GM19043 (cell line): Measurements from ENCODE around the gene CEP41.

Experiments used
- ATAC-seq: cut with Tn5 transposase; IDR thresholded peaks from one replicate; pipeline ENCODE4 v1.9.1; 2021; ENCODE audit warnings: low read depth; ENCODE audit not compliant: unreplicated experiment

CEP41 gene

GRCh38 chr7:130356876-130357611 lies 83.8 kb downstream of the CEP41 start:
- no peak for ATAC-seq

GRCh38 chr7:130356121-130356875 lies 84.5 kb downstream of the CEP41 start:
- no peak for ATAC-seq

GRCh38 chr7:130353196-130353595 lies 87.6 kb downstream of the CEP41 start:
- no peak for ATAC-seq

DNA sequence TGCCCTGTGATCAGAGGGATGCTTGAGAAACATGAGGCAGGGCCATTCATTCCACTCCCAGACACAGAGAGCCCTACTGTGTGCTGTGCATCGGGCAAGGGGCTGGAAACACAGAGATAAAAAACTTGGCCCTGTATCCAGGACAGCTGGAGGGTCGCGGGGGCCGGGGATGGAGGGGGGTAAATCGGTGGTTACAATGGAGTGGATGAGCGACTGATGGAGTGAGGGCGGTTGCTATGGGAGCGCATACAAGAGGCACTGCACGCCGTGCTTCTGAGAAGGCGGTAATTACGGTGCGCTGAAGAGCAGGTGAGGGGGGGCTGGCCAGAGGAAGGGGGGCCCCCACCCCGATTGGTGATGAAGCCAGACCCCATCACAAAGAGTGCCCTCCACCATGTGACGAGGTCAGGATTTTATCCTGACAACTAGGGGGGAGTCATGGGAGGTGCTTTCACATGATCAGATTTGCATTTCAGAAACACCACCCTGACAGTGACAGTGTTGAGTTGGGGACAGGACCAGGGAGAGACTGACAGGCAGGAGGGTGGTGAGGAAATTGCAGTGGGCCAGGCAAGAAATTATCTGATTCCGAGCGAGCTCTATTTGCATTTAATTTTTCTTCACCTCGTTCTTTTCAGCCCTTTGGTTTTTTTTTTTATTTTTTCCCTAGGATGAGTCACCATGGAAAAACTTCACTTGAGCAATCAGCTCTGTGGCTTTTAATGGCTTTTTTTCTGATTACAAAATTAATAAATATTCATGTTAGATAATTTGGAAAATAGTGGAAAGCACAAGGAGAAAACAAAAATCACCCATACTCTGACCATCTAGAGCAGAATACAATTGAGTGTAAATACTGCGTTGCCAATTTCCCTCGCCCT lies 88.4 kb downstream of the CEP41 start:
- ATAC-seq = no peak

DNA sequence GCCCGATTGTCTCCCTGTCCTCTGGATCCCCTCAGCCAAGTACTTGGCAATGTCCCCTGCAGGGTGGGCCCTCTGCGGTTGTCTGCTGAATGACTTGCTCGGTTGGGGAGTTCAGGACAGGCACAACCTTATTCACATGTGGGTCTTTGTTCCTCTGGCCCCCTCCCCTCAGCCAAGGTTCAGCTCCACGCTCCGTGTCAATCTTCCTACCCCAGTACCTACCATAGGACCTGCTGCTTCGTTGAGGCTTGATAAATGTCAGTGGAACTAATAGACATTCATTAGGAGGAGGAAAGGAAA lies 89.1 kb downstream of the CEP41 start:
- no peak for ATAC-seq

DNA sequence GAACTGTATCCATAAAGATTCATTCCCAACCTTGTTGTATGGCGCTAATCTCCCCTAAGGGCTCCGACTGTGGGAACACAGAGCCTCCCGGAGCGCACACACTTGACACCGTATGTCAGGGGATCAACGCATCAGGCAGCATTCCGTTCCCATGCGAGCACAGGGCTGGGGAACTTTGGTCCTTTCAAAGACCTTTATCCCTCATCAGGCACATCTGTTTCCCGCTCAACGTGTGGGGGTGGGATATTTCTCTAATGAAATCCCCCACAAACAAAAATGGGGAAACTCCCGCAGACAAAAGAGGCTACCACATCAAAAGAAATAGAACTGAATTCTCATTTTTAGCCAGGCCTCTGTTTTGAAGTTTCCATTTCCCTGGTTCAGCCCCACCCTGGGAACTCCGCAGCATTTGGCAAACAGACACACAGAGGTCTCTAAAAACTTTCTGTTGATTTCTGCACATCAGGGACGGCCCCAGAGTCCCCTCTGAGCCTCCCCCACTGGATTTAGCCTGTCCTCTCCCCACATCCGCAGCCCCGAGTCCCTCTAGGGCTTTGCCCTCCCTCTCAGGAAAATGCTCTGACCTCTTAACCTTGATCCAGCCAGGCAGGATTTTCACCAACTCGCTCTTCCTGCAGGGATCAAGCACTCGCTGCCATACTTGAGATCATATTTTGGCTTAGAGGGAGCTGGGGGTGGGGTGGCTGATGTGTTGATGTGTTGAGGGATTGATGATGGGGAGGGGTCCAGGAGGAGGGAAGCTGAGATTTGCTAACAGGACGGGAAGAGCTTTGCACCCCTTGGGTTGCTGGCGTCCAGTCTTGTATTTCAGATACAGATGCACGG lies 89.6 kb downstream of the CEP41 start:
- ATAC-seq = no peak

DNA sequence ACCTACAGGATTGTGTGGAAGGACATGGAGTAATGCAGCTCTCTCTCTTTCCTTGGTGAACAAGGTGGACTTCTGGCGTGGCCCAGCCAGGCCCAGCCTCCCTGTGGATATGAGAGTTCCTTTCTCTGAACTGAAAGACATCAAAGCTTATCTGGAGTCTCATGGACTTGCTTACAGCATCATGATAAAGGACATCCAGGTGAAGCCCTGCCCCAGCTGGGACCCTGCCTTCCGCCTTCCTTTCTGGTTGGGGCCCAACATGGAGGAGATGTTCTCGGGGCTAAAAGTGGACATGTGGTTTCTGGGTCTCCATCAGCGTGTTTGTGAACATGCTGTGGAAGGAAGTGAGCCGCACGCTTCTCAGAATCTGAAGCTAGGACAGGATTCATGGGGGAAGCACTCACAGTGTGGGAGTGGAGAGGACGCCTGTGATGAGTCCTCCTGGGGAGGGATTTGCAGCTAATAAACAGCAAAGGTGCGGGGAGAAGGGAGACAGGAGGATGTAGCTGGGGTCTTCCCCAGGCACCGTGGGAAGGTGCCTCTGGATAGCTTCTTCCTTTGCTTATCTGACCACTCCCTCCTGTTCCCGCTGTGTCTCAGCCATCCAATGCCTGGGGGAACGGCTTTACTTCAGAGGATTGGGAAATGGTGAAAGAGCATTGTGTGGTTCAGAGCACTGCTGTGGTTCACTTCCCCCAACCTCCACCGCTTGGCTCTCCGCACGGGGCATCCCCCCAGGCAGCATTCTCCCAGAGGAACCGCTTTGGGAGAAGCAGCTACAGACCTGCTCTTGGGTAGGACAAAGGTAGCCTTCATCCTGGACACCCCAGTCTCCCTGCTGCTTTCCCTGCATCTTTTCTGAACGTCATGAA lies 90.7 kb downstream of the CEP41 start:
- no peak for ATAC-seq

GRCh38 chr7:130346941-130347340 lies 93.9 kb downstream of the CEP41 start:
- no peak for ATAC-seq

DNA sequence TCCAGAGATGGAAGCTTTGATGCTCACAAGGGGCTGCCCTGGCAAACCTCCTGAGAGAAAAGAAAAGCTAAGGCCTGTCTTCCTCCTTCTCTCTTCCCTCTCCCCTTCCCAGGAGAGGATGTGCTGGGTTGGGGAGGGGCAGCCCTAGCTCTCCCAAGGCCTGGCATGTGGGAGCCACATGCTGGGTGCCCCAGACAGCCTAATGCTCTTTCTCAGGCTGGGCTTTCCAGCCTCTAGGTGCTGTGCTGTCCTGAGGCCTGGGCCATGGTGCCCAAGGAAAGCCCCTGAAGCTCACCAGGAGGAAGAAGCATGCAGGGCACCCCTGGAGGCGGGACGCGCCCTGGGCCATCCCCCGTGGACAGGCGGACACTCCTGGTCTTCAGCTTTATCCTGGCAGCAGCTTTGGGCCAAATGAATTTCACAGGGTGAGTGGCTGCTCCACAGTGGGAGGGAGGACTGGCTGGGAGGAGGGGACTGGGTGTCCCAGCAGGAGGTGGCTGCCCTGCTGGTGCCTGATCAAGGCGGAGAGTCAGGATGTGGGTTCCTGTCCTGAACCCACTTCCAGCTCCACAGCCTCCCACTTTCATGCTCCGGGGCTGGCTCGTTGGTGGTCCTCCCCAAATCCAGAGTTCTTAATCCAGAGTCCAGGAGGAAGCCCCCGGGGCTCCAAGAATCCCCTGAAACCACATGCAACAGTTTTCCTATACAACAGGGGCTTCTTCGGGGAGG lies 94.5 kb downstream of the CEP41 start:
- ATAC-seq = no peak

- no peak for ATAC-seq
Measured at GRCh38 chr7:130345725-130346124, 95.1 kb downstream of the CEP41 start.

- ATAC-seq = no peak
Measured at GRCh38 chr7:130345136-130345535, 95.7 kb downstream of the CEP41 start.

DNA sequence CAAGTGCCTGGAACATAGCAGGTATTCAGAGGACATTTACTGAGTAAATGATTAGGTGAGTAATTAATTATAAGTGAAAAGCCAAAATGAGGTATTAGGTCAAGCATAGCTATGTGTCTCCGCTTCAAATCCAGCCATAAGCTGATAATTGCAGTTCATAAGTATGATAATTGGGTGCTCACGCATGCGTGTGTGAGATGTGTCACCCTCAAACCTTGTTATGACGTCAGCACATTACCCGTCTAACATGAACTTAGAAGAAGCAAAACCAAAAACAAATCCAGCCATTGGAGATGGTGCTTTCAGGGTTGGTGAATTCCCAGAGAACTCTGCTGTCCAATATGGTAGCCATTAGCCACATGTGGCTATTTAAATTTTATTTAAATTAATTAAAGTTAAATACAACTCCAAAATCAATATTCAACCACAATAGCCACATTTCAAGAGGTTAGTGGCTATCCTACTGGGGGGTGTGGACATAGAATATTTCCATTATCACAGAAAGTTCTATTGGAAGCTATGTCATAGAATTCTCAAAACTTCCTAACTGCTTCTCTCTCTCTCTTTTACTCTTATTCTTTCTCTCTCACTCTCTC lies 96.4 kb downstream of the CEP41 start, which contains the start of gene CPA5:
TSS of gene CPA5 (plus strand) at position 546 of the 596 bp plus-strand sequence. CDS start 1,670 bp downstream, outside the sequence.
- no peak for ATAC-seq
